GM18858 (cell line): ENCODE measurements around the gene RXRA.

Experiments
- ATAC-seq: cut with Tn5 transposase; IDR thresholded peaks from one replicate; pipeline ENCODE4 v1.9.1; 2021; ENCODE audit not compliant: unreplicated experiment

The RXRA gene

DNA sequence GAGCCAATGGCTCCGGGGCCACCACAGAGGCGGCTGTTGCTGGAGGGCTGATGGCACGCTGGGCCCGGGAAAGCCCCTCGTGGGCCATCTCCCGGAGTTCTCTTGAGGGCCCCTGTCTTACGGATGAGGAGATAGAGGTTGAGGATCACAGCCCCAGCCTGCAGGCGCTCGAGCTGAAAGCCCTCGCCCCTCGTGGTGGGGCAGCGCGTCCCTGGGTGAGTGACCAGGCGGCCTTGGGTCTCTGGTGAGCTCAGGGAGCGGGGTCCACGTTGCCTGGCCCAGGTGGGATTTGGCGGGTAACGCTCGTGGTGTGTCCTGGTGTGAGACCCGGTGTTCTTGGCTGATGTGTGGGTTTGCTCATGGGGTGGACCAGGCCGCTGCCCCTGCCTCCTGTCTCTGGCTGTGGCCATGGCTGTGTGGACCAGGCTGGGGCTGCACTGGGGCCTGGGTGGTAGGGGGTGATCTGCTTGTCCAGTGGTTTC is 38.9 kb downstream of the RXRA start:
- no peak for ATAC-seq

DNA sequence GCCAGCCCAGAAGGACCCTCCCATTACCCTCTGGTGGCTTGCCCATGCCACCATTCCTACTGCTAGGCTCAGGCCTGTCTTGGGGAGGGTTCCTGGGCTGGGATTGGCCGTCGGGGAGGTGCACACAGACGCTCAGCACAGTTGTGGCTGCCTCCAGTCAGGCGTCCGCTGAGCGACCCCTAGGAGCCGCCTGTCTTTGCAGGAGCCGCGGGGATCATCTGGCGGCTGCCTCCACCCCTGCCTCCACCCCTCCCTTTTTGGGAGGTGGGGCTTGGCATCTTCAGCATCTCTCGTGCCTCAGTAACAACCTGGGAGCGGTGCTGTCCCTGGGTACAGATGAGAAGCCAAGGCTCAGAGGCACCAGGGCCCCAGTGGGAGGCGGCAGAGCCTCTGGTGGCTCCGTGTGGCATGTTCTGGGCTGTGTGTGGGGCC is 39.6 kb downstream of the RXRA start:
- no peak for ATAC-seq

DNA sequence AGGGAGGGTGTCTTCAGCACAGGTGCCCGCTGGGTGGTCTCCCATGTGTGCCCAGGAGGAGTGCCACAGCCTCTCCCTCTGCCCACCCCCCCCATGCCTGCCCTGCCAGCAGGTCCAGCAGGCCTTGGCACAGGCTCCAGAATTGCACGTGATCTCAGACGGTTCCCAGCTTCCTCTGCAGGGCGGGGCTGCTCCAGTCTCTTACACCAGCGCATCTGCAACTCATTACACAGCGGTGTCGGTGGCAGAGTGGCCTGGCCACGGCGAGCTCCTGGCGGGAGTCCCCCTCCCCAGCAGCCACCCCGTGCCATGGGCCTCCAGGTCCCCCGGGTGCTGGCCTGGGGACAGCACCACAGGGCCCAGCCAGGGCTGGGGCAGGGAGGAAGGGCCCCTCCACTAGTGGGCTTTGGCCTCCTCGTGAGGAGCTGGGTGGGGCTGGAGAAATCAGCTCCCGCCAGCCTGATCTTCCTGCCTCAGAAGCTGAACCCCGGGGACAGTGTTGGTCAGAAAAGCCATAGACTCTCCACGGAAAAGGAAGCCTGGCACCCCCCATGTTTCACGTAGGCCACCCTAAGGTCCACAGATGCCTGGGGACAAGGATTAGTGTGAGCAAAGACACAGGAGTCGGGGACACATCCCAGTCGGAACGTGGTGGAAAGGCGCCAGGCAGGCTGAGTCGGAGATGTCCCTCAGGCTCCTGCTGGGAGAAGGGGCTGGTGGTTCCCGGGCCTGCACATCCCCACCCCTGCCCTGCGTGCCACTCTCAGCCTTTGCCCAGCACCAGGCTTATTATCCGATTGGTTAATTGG is 40.2 kb downstream of the RXRA start:
- ATAC-seq: no peak

DNA sequence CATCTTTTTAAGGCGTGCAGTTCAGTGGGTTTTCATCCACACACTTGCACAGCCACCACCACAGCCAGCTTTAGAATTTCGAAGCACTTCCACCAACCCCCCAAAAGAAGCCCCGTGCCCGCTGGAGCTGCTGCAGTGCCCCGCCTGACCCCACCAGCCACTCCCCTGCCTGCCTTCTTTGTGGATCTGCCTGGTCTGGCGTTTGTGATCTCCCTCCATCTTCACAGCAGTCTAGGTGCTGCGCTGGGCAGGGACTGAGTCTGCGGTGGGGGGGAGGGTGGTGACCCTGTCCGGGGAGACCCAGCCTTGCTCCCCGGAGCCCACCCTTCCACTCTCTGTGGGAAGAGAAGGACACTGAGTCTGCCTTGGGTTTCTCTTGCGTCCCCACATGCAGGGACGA is 40.8 kb downstream of the RXRA start:
- no peak for ATAC-seq

DNA sequence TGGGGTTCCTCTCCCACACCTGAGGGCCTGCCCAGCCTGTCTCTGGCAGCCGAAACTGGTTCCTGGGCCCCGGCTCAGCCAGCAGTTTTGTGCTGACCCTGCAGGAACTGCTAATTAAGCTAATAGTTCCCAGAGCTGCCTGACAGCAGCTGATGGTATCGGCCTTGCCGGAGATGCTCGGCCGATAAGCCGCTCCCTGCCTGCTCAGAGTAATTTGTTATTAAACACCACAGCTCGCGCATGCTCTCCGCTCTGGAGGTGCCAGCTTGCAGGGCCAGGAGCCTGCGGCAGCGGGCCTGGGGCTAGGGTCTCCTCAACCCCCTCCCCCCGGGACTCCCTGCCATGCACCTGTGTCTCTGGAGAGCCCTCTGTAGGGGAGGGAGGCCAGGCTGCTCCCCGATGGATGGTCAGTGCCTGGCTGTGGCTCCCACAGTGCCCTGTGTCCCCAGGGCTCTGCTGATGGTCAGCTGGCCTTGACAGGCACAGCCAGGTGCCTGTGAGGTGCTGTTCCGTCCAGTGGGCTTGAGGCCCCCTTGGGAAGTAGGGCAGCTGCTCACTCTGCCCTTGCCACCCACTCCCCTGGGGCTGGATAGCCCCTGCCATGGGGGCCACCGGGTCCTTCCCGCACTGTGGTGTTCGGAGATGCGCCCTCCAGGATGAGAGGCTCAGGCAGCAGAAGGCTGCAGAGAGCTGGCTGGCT is 41.7 kb downstream of the RXRA start:
- ATAC-seq: no peak

DNA sequence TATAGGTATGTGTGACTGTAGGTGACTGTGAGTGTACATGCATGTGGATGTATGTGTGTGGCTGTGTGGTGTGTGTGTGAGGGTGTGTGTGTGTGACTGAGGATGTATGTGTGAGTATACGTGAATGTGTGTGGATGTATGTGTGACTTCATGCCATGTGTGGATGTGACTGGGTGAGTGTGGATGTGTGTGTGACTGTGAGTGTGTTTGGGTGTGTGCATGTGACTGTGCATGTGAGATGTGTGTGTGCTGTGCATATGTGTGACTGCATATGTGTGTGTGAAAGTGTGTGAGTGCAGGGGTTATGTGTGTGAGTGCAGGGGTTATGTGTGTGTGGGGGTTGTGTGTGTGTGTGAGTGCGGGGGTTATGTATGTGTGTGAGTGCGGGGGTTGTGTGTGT is 42.3 kb downstream of the RXRA start:
- ATAC-seq: no peak

DNA sequence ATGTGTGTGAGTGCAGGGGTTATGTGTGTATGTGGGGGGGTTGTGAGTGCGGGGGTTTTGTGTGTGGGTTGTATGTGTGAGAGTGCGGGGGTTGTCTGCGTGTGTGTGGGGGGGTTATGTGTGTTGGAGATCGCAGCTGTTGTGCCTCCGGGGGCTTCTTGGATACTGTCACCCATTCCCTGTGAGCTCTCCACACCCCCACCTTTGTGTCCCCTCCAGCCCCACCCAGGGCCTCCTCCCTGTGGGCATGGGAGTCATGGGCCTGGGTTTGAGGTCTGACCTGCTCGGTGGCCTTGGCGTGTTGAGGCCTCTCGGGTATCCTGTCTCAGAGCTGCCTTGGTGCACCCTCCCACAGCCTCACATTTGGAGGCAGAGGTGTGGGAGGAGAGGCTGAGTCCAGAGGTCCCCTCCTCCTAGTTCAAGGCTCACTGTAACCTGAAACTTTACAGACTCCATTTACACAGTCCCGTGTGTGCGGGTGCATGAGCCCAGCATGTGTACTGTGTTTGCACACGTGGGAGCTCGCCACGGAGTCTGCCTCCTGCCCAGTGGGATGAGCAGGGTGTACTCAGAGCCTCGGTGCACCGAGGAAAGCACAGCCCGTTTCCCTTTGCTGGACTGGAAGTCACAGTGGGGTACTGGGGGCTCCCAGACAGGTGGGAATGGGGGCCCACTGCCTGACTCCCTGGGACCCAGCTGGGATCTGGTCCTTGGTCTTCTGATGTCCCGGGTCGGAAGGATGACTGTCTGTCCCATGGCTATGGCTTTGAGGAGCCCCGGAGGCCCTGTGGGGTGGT is 43.4 kb downstream of the RXRA start:
- ATAC-seq: no peak

DNA sequence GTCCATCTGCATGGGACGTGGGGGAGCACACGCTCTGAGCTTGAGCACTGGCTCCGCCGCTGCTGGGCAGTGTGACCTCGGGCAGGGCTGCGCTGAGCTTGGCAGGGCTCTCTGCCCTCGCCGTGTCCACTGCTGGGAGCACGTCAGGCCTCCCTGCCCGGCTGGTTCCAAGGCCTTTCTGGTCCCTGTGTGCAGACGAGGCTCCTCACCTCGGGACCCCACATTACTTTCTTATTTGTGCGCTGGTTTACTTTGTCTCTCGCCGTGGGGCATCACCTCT is 43.9 kb downstream of the RXRA start:
- no peak for ATAC-seq

DNA sequence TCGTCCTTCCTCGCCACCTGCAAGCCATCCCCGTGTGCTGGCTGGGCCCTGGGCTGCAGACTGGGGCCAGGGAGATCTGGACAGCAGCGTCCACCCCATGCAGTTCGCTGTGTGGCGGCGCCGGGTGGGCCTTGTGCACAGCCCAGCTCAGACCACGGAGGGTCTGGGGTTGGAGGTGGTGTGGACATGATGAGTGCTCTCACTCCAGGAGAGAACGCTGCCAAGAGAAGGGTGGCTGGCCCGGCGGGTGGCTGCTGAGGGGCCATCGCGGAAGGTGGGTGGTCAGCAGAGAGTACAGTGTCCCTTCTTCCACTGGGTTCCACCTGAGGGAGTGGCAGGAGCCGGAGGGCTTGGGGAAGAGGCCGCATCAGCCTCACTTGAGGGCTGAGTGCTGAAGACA is 44.4 kb downstream of the RXRA start:
- no peak for ATAC-seq

DNA sequence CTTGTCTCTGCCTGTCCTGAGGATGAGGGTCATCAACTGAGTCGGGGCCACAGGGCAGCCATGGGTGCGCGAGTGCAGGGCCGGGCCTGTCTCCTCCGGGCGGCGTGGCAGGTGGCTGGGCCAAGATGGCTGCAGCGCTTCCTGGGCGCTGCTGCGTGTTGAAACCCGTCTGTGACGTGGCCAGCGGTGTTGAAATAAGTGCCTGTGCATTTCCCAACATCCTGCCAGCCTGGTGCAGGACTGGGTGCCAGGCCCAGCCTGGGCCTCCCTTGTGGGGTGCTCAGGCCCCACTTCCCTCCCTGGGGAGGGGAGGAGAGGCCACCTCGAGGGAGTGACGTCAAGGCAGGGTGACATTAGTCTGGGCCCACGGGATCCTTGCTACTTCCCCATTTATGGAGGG is 45.5 kb downstream of the RXRA start:
- no peak for ATAC-seq

DNA sequence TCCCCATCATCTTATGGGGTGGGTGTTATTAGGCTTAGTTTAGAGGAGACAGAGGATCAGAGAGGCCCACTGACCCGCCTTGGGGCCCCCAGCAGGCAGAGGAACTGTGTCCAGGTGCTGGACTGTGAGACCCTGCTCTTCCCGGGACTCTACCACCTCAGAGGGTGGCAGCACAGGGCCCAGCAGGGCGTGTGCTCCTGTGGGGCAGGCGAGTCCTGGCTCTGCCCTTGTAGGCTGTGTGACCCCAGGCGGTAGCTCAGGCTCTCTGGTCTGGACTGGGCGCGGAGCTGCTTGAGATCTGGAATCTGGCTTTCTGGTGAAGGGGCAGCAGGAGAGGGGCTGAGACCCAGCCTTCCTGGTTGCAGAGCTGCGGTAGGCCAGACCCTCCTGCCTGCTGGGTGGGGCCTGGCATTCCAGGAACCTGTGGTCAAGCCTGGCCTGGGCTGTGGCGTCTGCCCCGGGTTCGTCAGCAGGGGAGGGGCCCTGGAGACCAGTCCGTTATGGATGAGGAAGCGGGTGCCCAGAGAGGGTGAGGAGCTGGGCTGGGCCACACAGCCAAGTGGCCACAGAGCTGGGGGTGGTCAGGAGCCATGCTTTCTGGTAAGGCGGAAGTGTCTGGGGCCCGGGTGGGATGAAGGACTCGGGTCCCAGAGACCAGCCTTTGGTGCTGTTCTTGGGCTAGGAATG is 46.5 kb downstream of the RXRA start:
- no peak for ATAC-seq

DNA sequence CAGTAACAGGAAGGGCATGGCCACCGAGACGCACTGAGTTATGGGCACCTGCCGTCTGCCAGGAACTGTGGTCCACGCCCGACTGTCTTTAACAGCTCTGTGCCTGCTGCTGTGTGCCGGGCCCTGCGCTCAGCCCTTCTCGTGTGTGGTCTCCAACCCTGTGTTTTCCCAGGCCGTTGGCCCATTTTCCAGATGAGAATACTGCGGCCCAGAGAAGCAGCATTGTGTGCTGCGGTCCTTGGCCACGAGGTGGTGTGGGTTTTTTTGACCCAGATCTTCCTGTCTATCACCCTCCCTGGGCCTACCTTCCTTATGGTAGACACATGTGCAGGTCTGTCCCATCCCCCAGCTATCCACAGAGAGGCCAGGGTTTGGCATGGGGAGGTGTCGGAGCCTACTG is 47.0 kb downstream of the RXRA start:
- ATAC-seq: no peak

DNA sequence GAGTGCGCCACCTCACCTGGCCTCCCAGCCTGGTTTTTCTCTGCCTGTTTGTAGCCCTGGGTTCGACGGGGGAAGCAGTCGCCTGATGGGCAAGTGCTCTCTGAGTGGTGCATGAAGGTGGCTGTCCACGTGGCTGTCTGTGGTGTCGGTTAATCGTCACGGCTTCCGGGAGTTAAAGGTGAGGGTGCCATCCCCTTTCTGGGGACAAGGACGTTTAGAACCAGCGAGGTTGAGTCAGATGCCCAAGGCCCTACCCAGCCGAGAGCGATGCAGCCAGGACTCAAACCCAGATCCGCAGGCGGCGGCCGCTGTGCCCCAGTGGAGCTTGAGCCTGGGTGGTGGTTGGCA is 47.7 kb downstream of the RXRA start:
- no peak for ATAC-seq

DNA sequence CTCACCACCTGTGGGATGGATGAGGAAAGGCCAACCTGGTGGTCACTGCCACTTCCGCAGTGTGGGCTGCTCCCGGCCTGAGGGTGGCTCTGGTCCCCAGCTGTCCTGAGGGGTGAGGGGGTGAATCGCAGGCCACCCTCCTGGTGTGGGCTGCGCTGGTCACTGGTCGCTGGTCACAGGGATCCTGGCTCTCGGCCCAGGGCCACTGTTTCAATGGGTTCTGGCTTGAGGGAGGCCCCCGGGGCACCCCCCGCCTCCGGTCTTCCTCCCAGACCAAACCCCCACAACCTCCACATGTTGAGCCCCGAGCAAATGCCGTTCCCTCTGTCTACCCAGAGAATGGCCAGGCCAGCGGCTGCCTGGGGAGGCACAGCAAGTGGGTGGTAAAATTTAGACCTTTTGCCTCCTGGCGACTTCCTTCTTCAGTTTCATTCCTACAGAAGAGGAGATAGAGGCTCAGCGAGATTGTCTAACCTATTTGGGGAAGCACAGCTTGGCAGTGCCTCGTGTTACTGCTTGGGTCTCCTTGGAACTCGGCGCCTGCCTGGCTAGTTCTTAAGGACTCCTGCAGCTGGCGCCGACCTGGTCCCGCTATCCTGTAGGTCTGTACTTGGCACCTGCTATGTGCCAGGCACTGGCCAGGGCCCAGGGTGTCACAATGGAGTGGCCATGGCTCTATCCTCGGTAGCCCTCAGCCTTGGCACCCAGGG is 48.2 kb downstream of the RXRA start:
- ATAC-seq: no peak

DNA sequence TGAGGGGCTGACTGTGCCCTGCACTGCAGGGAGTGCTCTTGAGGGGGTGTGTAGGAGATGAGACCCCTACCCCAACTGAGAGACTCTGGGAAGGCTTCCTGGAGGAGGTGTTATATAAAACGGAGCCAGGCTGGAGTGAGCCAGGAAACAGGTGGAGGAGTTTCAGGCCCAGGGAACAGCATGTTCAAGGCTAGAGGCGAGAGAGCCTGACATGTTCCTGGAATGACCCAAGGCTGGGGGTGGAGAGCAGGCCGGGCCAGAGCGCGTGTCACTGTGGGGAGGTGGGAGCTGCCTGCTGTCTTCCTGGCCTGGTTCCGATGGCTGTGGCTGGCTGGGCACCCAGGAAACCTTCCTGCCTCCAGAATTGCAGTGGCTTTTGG is 48.7 kb downstream of the RXRA start:
- no peak for ATAC-seq

DNA sequence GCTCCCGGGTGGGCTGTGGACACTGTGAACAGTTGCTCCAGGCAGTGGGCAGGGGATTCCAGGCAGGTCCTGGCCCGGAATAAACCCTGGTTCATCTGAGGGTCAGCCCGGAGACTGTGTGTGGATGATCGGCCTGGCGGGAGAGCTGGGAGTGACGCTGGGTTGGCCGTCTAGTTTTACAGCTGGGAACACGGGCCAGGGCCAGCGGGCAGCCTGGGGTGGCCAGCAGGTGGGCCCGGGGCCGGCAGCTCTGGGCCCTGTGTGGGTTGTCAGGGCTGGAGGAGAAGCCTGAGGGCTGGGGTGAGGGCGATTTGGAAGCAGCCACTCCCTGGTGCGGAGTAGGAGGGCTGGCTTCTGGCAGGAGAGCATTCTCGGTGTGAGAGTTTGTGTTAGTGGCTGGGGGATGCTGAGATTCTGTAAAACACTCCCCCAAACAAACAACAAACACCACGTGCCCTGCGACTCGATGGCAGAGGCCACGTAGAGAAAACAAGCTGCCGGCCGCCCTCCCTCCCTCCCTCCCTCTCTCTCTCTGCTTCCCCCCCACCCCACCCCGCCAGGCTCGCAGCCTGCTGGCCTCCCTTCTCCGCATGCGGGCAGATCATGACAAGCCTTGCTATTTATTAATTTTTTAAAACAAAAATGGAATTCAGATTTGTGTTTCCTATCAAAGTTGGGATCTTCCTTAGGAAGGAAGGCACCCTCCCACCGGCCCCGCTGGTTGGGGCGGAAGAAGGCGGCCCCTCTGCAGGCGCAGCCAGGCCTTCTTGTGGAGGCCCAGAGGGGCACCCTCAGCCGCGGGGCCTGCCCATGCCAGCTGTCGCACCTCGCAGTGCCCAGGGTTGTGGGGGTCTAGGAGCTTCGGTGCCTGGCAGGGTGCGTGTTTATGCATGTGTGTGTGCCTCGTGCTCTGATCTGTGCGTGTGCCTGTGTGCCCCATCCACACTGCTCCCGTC is 49.5 kb downstream of the RXRA start:
- no peak for ATAC-seq

DNA sequence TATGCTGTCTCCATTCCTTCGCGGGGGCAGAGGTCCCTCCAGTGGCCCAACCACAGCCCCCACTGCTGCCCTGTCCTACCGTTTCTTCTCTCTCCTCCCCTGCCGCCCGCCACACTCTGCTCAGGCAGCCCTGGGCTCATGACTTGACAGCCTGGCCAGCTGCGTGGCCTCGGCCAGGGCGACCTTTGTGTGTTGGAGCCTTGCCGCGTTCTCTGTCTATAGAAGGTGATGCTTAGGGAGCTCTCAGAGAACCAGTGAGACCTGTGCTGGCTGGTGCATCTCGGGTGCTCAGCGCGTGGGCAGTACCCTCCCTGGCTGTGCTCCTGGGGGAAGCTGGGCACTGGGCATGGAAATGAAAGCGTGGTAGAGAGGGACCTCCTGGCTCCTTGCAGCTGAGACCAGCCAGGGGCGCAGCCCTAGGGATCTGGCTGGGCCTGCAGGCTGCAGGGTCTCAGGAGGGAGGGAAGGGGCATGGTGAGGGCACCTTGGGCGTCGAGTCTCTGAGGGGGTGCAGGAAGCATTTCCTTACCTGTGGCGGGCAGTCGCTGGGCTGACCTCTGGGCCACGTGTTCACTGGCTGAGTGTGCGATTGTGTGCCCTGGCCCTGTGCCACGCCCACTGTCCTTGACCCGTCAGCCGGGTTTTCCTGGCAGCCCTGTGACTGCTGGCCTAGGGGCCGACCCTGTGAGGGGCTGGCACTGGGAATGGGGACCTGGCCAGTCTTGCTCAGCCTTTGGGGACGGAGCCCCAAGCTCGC is 50.3 kb downstream of the RXRA start:
- ATAC-seq: no peak

DNA sequence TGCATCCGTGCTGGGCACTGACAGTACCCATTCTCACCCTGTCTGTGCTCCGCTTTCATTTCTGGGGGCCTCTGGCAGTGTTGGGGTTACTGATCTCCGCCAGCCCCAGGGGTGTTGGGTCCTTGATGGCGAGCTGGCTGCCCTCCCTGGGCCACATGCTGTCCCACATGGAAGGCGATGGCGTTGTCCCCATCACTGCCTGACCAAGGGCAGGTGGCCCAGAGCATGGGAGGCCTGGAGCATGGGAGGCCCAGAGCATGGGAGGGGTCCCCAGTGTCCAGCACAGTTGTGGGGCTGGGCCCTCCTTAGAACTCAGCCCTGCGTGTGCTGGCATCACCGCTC is 50.9 kb downstream of the RXRA start:
- no peak for ATAC-seq

DNA sequence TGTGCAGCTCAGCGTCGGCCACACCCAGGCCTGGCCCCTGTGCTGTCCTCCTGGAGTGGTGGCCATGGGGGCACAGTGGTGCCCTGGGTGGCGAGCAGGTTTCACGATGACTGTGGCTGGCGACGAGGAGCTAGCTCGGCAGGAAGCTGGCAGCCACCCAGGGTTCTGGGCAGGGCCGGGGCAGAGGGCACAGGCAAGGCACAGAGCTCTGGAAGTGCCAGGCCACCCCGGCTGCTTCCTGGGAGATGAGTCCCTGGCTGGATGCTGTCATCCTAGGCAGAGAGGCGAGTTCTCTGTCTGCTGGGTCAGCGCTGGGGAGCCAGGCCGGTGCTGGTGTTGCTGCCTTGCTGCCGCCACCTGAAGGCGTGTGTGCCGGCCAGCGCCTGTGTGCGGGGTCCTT is 51.7 kb downstream of the RXRA start:
- no peak for ATAC-seq
